ENCODE data around the gene ADGRG1.

Gene ADGRG1

DNA sequence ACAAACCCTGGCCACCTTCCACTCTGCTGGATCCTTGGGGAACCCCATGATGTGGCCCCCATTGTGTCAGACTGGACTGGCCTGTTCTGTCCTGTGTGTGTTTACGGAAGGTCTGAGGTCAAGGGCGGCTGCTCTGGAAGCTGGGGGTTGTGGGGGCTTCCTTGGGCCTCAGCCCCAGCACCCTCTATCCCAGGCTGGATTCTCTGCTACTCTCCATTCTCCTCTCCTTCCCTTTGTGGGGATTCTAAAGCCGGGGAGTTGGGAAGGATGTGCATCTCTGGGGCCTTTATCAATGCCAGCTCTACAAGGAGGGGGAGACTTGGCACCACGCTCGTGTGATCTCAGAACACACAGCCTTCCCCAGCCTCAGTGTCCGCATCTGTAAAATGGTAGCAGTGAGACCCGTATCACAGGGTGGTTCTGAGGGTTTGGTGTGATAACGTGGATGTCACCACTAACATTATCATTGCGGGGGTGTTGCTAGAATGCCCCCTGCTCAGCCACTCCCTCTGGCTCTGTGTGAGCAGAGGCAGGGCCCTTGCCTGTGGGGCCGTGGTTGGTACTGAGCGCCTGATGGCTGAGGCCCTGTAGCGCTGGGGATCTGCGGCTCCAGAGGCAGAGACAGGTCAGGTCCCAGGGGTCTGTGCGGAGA lies 18.1 kb downstream of the ADGRG1 start:
- TF ChIP-seq, protein P1, sequence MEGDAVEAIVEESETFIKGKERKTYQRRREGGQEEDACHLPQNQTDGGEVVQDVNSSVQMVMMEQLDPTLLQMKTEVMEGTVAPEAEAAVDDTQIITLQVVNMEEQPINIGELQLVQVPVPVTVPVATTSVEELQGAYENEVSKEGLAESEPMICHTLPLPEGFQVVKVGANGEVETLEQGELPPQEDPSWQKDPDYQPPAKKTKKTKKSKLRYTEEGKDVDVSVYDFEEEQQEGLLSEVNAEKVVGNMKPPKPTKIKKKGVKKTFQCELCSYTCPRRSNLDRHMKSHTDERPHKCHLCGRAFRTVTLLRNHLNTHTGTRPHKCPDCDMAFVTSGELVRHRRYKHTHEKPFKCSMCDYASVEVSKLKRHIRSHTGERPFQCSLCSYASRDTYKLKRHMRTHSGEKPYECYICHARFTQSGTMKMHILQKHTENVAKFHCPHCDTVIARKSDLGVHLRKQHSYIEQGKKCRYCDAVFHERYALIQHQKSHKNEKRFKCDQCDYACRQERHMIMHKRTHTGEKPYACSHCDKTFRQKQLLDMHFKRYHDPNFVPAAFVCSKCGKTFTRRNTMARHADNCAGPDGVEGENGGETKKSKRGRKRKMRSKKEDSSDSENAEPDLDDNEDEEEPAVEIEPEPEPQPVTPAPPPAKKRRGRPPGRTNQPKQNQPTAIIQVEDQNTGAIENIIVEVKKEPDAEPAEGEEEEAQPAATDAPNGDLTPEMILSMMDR (IDR thresholded peaks at IDR 0.05; ENCODE audit: insufficient read depth, low read depth, low read length, missing control alignments) = no peak
- no peak for DNase-seq (ENCODE audit: low read depth)
- H3K4me3 ChIP-seq (ENCODE audit: low read depth, low read length) = no peak overlapping the region

DNA sequence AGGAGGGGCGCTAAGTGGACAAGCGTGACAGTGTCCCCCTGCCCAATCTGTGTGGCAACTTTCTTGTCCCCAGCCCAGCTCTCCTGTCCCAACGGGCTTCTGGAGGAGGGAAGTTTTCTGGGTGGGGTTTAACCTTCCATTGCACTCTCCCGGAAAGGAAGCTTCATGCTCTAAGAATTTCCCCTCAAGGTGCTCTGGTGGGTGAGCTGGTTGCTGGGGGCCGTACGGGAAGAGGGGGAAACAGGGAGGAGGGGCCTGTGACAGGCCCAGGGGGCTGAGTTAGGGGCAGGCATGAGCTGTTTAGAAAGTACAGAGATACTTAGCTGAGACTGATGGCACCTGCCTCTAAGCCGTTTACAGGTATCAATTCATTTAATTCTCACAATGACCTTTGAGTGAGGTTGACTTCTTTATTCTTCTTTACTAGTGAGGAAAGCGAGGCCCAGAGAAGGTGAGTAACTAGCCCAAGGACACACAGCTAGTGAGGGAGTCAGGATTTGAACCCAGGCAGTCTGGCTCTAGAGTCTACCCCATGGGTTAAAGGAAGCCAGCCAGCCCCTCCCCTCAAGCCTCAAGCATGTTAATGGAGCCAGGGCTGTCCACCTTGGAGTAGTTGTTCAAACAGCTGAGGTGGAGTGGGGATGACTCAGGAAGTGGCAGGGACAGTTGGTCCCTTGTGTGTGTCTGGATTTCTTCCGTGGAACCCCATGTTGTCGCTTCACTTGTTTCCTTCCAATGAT lies 18.9 kb downstream of the ADGRG1 start:
- TF ChIP-seq, protein P1 (IDR thresholded peaks at IDR 0.05; ENCODE audit: insufficient read depth, low read depth, low read length, missing control alignments) = no peak
- H3K4me3 ChIP-seq (ENCODE audit: low read depth, low read length) = no peak overlapping the region
- DNase-seq (ENCODE audit: low read depth) = peak; percentile 41

DNA sequence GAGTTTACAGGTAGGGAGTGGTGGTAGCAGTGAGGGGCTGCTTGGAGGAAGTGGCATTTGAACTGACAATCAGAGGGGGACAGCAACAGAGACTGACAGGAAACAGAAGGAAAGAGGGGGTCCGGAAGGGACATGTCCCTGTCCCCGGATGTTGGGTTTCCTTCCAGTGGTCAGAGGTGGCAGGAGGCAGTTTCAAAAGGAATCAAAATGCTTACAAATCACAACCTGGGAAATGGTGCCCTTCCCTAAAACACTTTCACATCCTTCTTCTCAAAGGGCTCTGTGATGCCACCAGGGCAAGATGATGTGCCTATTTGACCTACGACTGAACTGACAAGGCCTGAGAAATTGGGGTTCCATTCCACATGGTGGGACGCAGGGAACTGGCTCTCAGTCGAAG lies 19.7 kb downstream of the ADGRG1 start:
- TF ChIP-seq, protein P1 (IDR thresholded peaks at IDR 0.05; ENCODE audit: insufficient read depth, low read depth, low read length, missing control alignments) = no peak
- H3K4me3 ChIP-seq (ENCODE audit: low read depth, low read length) = no peak overlapping the region
- peak; percentile 59 for DNase-seq (ENCODE audit: low read depth)

DNA sequence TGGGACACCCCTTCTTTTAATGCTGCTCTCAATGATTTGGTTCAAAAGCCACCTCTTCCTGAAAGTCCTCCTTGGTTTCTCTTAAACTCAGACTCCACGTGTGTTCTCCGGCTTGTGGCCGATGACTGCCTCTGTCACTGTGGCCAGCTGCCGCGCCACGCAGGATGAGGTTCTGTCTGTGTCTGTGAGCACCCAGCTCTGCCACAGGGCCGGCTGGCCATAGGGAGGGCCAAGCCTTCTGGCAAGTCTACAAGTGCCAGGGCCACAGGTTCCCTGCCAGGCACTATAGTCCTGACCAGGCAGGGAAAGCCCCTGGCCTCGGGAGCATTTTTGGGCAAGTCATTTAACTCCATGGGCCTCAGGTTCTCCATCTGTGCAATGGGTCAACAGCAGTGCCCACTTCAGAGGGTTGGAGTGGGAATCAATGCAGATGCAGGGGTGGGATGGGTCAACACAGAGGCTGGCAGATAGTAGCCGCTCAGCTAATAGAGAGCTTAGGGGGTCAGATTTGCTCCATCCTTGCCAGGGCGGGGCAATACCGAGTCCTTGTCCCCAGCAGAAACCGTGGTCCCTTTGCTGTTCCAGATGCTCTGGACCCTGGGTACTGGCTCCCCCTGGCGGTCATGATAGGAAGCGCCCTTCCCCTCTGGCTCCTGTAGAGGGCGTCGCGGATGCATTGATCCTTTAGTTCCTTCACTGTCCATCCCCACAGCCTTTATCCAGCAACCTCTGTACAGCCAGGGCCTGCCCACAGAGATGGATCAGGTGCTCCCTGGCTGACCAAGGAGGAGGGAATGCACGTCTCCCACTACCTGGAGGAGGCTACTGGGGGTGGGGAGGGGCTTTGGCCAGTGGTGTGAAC lies 20.4 kb downstream of the ADGRG1 start:
- DNase-seq (ENCODE audit: low read depth) = peak; percentile 88
- no peak overlapping the region for H3K4me3 ChIP-seq (ENCODE audit: low read depth, low read length)
- TF ChIP-seq, protein P1 (IDR thresholded peaks at IDR 0.05; ENCODE audit: insufficient read depth, low read depth, low read length, missing control alignments) = peak; percentile 100

DNA sequence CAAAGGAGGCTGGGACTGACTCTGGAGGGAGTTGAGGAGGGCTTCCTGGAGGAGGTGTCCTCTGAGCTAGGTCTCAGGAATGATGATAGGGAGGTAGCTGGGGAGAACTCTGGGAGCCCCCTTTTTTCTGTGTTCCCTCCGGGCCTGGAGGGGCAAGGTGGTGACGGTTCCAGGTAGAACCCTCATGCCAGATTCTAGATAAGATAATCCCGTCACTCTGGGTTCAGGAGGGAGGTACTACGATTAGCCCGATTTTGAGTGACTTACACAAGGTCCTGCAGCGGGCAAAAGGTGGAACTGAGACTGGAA lies 21.0 kb downstream of the ADGRG1 start:
- TF ChIP-seq, protein P1 (IDR thresholded peaks at IDR 0.05; ENCODE audit: insufficient read depth, low read depth, low read length, missing control alignments) = no peak
- no peak overlapping the region for H3K4me3 ChIP-seq (ENCODE audit: low read depth, low read length)
- no peak for DNase-seq (ENCODE audit: low read depth)

DNA sequence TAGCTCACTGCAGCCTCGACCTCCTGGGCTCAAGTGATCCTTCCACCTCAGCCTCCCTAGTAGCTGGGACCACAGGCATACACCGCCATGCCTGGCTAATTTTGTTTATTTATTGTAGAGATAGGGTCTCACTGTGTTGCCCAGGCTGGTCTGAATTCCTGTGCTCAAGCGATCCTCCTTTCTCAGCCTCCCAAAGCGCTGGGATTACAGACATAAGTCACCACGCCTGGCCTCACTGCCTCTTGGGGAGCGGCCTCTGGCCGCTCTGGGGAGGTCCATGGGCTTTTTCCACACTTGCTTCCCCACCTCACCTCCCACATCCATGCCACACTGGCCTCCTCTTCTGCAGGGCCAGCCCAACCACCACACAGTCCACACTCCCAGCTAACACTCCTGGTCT lies 21.4 kb downstream of the ADGRG1 start:
- TF ChIP-seq, protein P1 (IDR thresholded peaks at IDR 0.05; ENCODE audit: insufficient read depth, low read depth, low read length, missing control alignments) = no peak
- H3K4me3 ChIP-seq (ENCODE audit: low read depth, low read length) = no peak overlapping the region
- no peak for DNase-seq (ENCODE audit: low read depth)
